KMS-11 (cell line): Measurements from ENCODE around the gene SPIN2B.
"Not testable (repeated sequence)": the region's sequence is repeated elsewhere in the genome, so short reads cannot be mapped to it uniquely, and the experiment has no call there.

Source experiments
- H2AFZ ChIP-seq: fragments of 200-600 bp; sonication (generic); 2 replicates; pipeline ENCODE4 v1.6.1; 2016; ENCODE audit warnings: antibody characterized with exemption, mixed run types, low read depth
- H3K27ac ChIP-seq: fragments of 200-600 bp; sonication (generic); 2 replicates; pipeline ENCODE4 v1.6.1; 2016; ENCODE audit warnings: mild to moderate bottlenecking, mixed run types
- H3K27me3 ChIP-seq: fragments of 200-600 bp; sonication (generic); 2 replicates; pipeline ENCODE4 v1.6.1; 2017; ENCODE audit warnings: mild to moderate bottlenecking, low read depth, mixed run types, moderate library complexity; ENCODE audit not compliant: insufficient read depth
- H3K36me3 ChIP-seq: fragments of 200-600 bp; sonication (generic); 2 replicates; pipeline ENCODE4 v1.6.1; 2017; ENCODE audit warnings: mild to moderate bottlenecking, mixed run types; ENCODE audit not compliant: insufficient read depth
- H3K4me1 ChIP-seq: fragments of 200-600 bp; sonication (generic); 2 replicates; pipeline ENCODE4 v1.6.1; 2016; ENCODE audit warnings: mild to moderate bottlenecking, low read depth, mixed run types; ENCODE audit not compliant: poor library complexity, severe bottlenecking
- H3K4me2 ChIP-seq: fragments of 200-600 bp; sonication (generic); 2 replicates; pipeline ENCODE4 v1.7.0; 2016; ENCODE audit warnings: mild to moderate bottlenecking, mixed run types
- H3K4me3 ChIP-seq: fragments of 200-600 bp; sonication (generic); IDR thresholded peaks from 2 replicates; pipeline ENCODE4 v1.6.1; 2017; ENCODE audit warnings: low read depth, low read length, mixed read lengths; ENCODE audit not compliant: insufficient read depth
- H3K79me2 ChIP-seq: fragments of 200-600 bp; sonication (generic); 2 replicates; pipeline ENCODE4 v1.6.1; 2016; ENCODE audit warnings: low read depth, mixed run types; ENCODE audit not compliant: insufficient read depth
- H3K9ac ChIP-seq: fragments of 200-600 bp; sonication (generic); 2 replicates; pipeline ENCODE4 v1.6.1; 2016; ENCODE audit warnings: mild to moderate bottlenecking, mixed run types
- H4K20me1 ChIP-seq: fragments of 200-600 bp; sonication (generic); 2 replicates; pipeline ENCODE4 v1.6.1; 2016; ENCODE audit warnings: mild to moderate bottlenecking, mixed run types; ENCODE audit not compliant: insufficient read depth
- TF ChIP-seq, protein P1 (sequence below): fragments of 200-600 bp; sonication (generic); conservative IDR thresholded peaks from 2 replicates; pipeline ENCODE4 v1.6.1; 2017; ENCODE audit warnings: low read depth, mild to moderate bottlenecking, antibody characterized with exemption, low read length, moderate library complexity, mixed read lengths

SPIN2B gene

DNA sequence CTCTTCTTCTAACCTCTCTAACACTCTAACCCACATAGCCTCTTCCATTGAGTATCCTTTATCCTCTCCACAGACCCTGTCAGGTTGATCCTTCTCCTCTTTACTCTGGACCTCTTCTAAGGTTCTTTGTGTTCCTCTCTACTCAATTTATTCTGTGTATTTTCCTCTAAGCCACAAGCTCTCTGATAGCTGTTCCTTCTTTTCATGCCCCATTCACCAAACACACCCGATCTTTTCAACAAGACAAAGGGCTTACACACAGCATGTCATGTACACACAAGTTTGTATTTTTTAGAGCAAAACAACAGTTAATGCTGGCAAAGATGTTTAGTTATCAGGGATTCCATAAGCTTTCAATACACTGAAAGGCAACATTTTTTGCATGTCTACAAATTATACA is 1.9 kb downstream of the SPIN2B start:
- no peaks in the 10 kb centered on the region for H4K20me1 ChIP-seq
- no peak overlapping the region for H2AFZ ChIP-seq
- H3K9ac ChIP-seq, result no peak overlapping the region
- no peak overlapping the region for H3K4me2 ChIP-seq
- no peaks in the 10 kb centered on the region for H3K36me3 ChIP-seq
- TF ChIP-seq, protein P1, sequence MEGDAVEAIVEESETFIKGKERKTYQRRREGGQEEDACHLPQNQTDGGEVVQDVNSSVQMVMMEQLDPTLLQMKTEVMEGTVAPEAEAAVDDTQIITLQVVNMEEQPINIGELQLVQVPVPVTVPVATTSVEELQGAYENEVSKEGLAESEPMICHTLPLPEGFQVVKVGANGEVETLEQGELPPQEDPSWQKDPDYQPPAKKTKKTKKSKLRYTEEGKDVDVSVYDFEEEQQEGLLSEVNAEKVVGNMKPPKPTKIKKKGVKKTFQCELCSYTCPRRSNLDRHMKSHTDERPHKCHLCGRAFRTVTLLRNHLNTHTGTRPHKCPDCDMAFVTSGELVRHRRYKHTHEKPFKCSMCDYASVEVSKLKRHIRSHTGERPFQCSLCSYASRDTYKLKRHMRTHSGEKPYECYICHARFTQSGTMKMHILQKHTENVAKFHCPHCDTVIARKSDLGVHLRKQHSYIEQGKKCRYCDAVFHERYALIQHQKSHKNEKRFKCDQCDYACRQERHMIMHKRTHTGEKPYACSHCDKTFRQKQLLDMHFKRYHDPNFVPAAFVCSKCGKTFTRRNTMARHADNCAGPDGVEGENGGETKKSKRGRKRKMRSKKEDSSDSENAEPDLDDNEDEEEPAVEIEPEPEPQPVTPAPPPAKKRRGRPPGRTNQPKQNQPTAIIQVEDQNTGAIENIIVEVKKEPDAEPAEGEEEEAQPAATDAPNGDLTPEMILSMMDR, result no peak
- peaks cover 6% of the 10 kb centered on the region for H3K4me1 ChIP-seq
- H3K79me2 ChIP-seq, result no peaks in the 10 kb centered on the region
- H3K27me3 ChIP-seq, result no peaks in the 10 kb centered on the region
- no peak overlapping the region for H3K4me3 ChIP-seq
- no peak overlapping the region for H3K27ac ChIP-seq

DNA sequence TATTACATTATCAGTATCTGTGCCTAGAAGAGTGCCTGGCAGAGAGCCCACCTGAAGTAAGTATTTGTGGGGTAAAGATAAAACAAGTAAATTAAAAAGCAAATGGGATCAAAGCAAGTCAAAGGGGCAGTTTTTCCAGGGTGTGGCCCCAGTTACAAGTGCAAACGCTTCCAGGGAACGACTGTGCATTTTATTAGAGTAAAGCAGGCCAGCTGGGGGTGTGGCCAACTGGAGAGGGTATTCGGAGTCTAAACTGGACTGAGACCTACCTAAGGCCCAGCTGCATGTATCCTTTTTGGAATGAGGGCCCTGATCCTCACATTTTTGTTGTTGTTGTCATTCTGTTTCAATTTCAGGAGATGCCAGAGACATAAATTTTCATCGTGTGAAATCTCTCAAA is 3.8 kb downstream of the SPIN2B start:
- H3K4me2 ChIP-seq, H4K20me1 ChIP-seq: not testable (repeated sequence)

DNA sequence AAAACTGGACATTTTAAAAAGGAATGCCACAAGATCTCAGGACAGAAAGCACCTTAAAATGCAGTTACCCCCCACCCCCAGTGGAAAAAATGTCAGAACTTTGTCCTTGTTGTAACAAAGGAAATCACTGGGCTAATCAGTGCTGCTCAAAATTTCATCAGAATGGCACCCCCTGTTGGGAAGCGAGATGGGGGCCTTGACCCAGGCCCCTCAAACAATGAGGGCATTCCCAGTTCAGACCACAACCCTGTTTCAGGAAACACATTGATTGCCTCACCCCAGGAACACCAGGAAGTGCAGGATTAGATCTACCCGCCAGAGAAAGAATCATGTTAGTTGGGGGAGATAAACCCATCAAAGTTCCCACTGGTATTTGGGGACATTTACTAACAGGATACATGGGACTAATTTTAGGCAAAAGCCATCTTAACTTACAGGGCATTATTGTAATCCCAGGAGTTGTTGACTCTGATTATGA is 16.4 kb downstream of the SPIN2B start:
- no peak overlapping the region for H2AFZ ChIP-seq
- no peaks in the 10 kb centered on the region for H3K36me3 ChIP-seq
- no peak overlapping the region for H3K27ac ChIP-seq
- H3K4me2 ChIP-seq, result no peak overlapping the region
- no peaks in the 10 kb centered on the region for H3K4me1 ChIP-seq
- TF ChIP-seq, protein P1, result no peak
- H3K4me3 ChIP-seq, result no peak overlapping the region
- no peaks in the 10 kb centered on the region for H3K27me3 ChIP-seq
- no peak overlapping the region for H3K9ac ChIP-seq
- no peaks in the 10 kb centered on the region for H3K79me2 ChIP-seq
- H4K20me1 ChIP-seq, result no peaks in the 10 kb centered on the region

More for the DNA sequence above, 3.8 kb downstream of the SPIN2B start:
- not testable (repeated sequence) for H3K4me1 ChIP-seq, H3K4me3 ChIP-seq, H3K36me3 ChIP-seq, H3K9ac ChIP-seq, H2AFZ ChIP-seq, H3K27me3 ChIP-seq, H3K27ac ChIP-seq, H3K79me2 ChIP-seq

DNA sequence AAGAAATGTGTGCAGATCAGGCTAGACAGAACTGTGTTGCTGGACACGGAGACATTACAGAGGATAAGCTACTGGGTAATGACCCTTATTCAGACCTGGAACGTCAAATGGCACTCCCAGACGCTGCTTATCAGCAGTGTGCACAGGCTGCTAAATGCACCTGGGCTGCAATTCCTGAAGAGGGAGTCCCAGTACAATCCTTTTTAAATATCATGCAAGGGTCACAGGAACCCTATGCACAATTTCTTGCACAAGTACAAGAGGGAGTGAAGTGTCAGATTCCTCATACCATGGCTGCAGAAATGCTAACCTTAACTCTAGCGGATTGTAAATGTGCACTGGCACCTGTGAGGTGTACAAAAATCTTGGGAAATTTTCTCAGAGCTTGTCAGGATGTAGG is 16.9 kb downstream of the SPIN2B start:
- no peak overlapping the region for H3K4me3 ChIP-seq
- no peak overlapping the region for H3K27ac ChIP-seq
- no peaks in the 10 kb centered on the region for H3K4me1 ChIP-seq
- no peaks in the 10 kb centered on the region for H4K20me1 ChIP-seq
- H3K4me2 ChIP-seq, result no peak overlapping the region
- H2AFZ ChIP-seq, result no peak overlapping the region
- H3K79me2 ChIP-seq, result no peaks in the 10 kb centered on the region
- H3K27me3 ChIP-seq, result no peaks in the 10 kb centered on the region
- H3K36me3 ChIP-seq, result no peaks in the 10 kb centered on the region
- H3K9ac ChIP-seq, result no peak overlapping the region
- TF ChIP-seq, protein P1, result no peak

DNA sequence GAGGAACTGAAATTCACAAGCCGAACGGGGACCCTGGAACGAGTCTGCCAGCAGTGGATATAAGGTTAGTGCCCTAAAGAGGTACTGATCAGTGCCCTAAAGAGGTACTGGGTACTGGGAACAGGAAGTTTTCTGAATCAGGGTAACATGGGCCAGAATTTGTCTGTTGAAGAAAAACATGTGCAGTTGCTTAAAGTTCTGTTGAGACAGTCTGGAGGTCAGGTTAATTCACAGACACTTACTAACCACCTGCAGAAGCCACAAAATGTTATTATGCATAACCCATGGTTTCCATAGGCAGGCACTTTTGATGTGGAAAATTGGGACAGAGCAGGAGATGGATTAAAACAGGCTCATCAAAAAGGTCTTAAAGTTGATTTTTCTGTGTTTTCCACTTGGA is 17.9 kb downstream of the SPIN2B start:
- Histone ChIP-seq H2AFZ (no peak overlapping the region), H3K9ac (no peak overlapping the region), H3K4me3 (no peak overlapping the region), H3K79me2 (no peaks in the 10 kb centered on the region), H3K36me3 (no peaks in the 10 kb centered on the region), H4K20me1 (no peaks in the 10 kb centered on the region), H3K4me2 (no peak overlapping the region), H3K4me1 (no peaks in the 10 kb centered on the region), H3K27me3 (no peaks in the 10 kb centered on the region), H3K27ac (no peak overlapping the region)
- TF ChIP-seq, protein P1, result no peak

DNA sequence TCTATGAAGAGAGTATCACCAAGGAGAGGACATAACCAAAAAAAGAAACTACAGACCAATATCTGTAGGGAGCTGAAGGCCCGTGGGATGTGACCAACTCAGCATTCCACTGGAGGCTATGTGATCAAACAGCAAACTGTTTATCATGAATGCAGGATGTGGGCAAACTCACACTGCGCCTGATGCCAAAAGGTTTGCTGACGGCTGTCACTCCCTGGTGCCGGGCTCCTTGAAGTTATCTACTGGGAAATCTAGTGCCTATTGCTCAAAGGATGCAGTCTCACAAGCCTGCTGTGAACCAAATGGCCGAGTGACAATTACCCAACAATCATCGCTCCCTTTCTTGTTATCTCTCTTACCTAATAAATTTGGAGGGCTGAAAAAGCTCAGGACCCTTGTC is 18.4 kb downstream of the SPIN2B start:
- H3K36me3 ChIP-seq, H3K4me1 ChIP-seq, H4K20me1 ChIP-seq, H2AFZ ChIP-seq, H3K9ac ChIP-seq, H3K27me3 ChIP-seq, H3K4me3 ChIP-seq, H3K4me2 ChIP-seq, H3K27ac ChIP-seq, H3K79me2 ChIP-seq: not testable (repeated sequence)
